Measurements from ENCODE around the gene ZFPL1. TPM values are rescaled to one million over a fixed set of nuclear protein-coding genes. Genes with fewer than 3 reads are reported as not detected.

ZFPL1 gene
- total RNA-seq, 1 donor from 2014 or later, result 37.9 TPM

- H3K27me3 Mint-ChIP-seq (ENCODE audit: low read depth, unreplicated experiment), result no peaks in the 10 kb centered on the region
- H3K27me3 ChIP-seq (ENCODE audit: insufficient read depth, low read length), result no peaks in the 10 kb centered on the region
- peak overlapping the region; percentile 98 for H3K9ac ChIP-seq (ENCODE audit: low read length)
- no peak overlapping the region for H3K4me2 ChIP-seq (ENCODE audit: low read length)
- H3K9me3 Mint-ChIP-seq (ENCODE audit: unreplicated experiment), result no peaks in the 10 kb centered on the region
- H2AFZ ChIP-seq (ENCODE audit: low read depth, low read length), result no peak overlapping the region
- no peak overlapping the region for H3K27ac ChIP-seq (ENCODE audit: low read depth, low read length)
- H3K4me3 ChIP-seq (ENCODE audit: insufficient read depth, low read depth, low read length), result no peak overlapping the region
- H3K27ac Mint-ChIP-seq (ENCODE audit: unreplicated experiment), result peak overlapping the region; percentile 1
- peaks cover 25% of the 10 kb centered on the region for H3K4me1 ChIP-seq (ENCODE audit: insufficient read depth, low read length)
- peaks cover 14% of the 10 kb centered on the region for H3K36me3 Mint-ChIP-seq (ENCODE audit: low read depth, unreplicated experiment)
- peaks cover 72% of the 10 kb centered on the region for H3K79me2 ChIP-seq (ENCODE audit: insufficient read depth, low read length)
- no peaks in the 10 kb centered on the region for H3K9me3 ChIP-seq (ENCODE audit: insufficient read depth, low read depth, low read length)
- FAIRE-seq, result no peak
- H4K20me1 ChIP-seq (ENCODE audit: insufficient read depth, low read length), result peaks cover 30% of the 10 kb centered on the region
- H3K36me3 ChIP-seq (ENCODE audit: insufficient read depth, low read length), result peaks cover 15% of the 10 kb centered on the region
- H3K4me3 Mint-ChIP-seq (ENCODE audit: unreplicated experiment), result peak overlapping the region; percentile 62
- no peak for DNase-seq (ENCODE audit: low read depth)
- TF ChIP-seq EZH2 (IDR thresholded peaks at IDR 0.05; ENCODE audit: insufficient read depth, low read length) (no peak), CTCF (IDR thresholded peaks at IDR 0.05; ENCODE audit: insufficient read depth, low read depth, low read length) (no peak)
- peaks cover 12% of the 10 kb centered on the region for H3K4me1 Mint-ChIP-seq (ENCODE audit: low read depth, unreplicated experiment)
These were observed 35.6 kb downstream of the ZFPL1 start for GRCh38 chr11:65119670-65119995.

- DNase-seq (ENCODE audit: low read depth), result no peak
- no peaks in the 10 kb centered on the region for H3K27me3 Mint-ChIP-seq (ENCODE audit: low read depth, unreplicated experiment)
- no peaks in the 10 kb centered on the region for H3K9me3 ChIP-seq (ENCODE audit: insufficient read depth, low read depth, low read length)
- no peak overlapping the region for H2AFZ ChIP-seq (ENCODE audit: low read depth, low read length)
- H3K27ac Mint-ChIP-seq (ENCODE audit: unreplicated experiment), result peak overlapping the region; percentile 99
- peaks cover 71% of the 10 kb centered on the region for H3K79me2 ChIP-seq (ENCODE audit: insufficient read depth, low read length)
- no peaks in the 10 kb centered on the region for H3K9me3 Mint-ChIP-seq (ENCODE audit: unreplicated experiment)
- no peak for TF ChIP-seq CTCF (IDR thresholded peaks at IDR 0.05; ENCODE audit: insufficient read depth, low read depth, low read length)
- no peak for TF ChIP-seq EZH2 (IDR thresholded peaks at IDR 0.05; ENCODE audit: insufficient read depth, low read length)
- peaks cover 15% of the 10 kb centered on the region for H3K36me3 ChIP-seq (ENCODE audit: insufficient read depth, low read length)
- peaks cover 25% of the 10 kb centered on the region for H3K4me1 ChIP-seq (ENCODE audit: insufficient read depth, low read length)
- H4K20me1 ChIP-seq (ENCODE audit: insufficient read depth, low read length), result peaks cover 36% of the 10 kb centered on the region
- peak overlapping the region; percentile 95 for H3K4me3 ChIP-seq (ENCODE audit: insufficient read depth, low read depth, low read length)
- FAIRE-seq, result no peak
- peaks cover 12% of the 10 kb centered on the region for H3K36me3 Mint-ChIP-seq (ENCODE audit: low read depth, unreplicated experiment)
- H3K9ac ChIP-seq (ENCODE audit: low read length), result peak overlapping the region; percentile 98
- peak overlapping the region; percentile 97 for H3K4me2 ChIP-seq (ENCODE audit: low read length)
- H3K27me3 ChIP-seq (ENCODE audit: insufficient read depth, low read length), result no peaks in the 10 kb centered on the region
- peak overlapping the region; percentile 82 for H3K27ac ChIP-seq (ENCODE audit: low read depth, low read length)
- H3K4me1 Mint-ChIP-seq (ENCODE audit: low read depth, unreplicated experiment), result peaks cover 12% of the 10 kb centered on the region
- H3K4me3 Mint-ChIP-seq (ENCODE audit: unreplicated experiment), result peak overlapping the region; percentile 100
These were observed 36.8 kb downstream of the ZFPL1 start for GRCh38 chr11:65120831-65121230.

- Histone ChIP-seq H3K4me2 (ENCODE audit: low read length) (peak overlapping the region; percentile 97), H3K36me3 (ENCODE audit: insufficient read depth, low read length) (peaks cover 19% of the 10 kb centered on the region), H3K27me3 (ENCODE audit: insufficient read depth, low read length) (no peaks in the 10 kb centered on the region), H3K9ac (ENCODE audit: low read length) (peak overlapping the region; percentile 98), H3K27ac (ENCODE audit: low read depth, low read length) (peak overlapping the region; percentile 82), H3K4me3 (ENCODE audit: insufficient read depth, low read depth, low read length) (peak overlapping the region; percentile 95), H4K20me1 (ENCODE audit: insufficient read depth, low read length) (peaks cover 33% of the 10 kb centered on the region), H3K79me2 (ENCODE audit: insufficient read depth, low read length) (peaks cover 64% of the 10 kb centered on the region), H2AFZ (ENCODE audit: low read depth, low read length) (peak overlapping the region; percentile 80), H3K9me3 (ENCODE audit: insufficient read depth, low read depth, low read length) (no peaks in the 10 kb centered on the region), H3K4me1 (ENCODE audit: insufficient read depth, low read length) (peaks cover 19% of the 10 kb centered on the region)
- Mint-ChIP-seq H3K36me3 (ENCODE audit: low read depth, unreplicated experiment) (peaks cover 13% of the 10 kb centered on the region), H3K9me3 (ENCODE audit: unreplicated experiment) (no peaks in the 10 kb centered on the region), H3K4me1 (ENCODE audit: low read depth, unreplicated experiment) (peaks cover 12% of the 10 kb centered on the region), H3K27me3 (ENCODE audit: low read depth, unreplicated experiment) (no peaks in the 10 kb centered on the region), H3K4me3 (ENCODE audit: unreplicated experiment) (peak overlapping the region; percentile 100), H3K27ac (ENCODE audit: unreplicated experiment) (peak overlapping the region; percentile 99)
- TF ChIP-seq CTCF (IDR thresholded peaks at IDR 0.05; ENCODE audit: insufficient read depth, low read depth, low read length) (no peak), EZH2 (IDR thresholded peaks at IDR 0.05; ENCODE audit: insufficient read depth, low read length) (no peak)
- no peak for DNase-seq (ENCODE audit: low read depth)
- no peak for FAIRE-seq
These were observed 37.4 kb downstream of the ZFPL1 start for GRCh38 chr11:65121447-65121864.

Measured in astrocyte (in vitro differentiated cells and primary cell).